GM12801 (cell line): ENCODE results near the gene TMEM234.

Experiments
- TF ChIP-seq, protein P1 (sequence below): IDR thresholded peaks from one replicate; pipeline ENCODE4 v1.5.1; 2011; ENCODE audit warnings: control low read depth; ENCODE audit not compliant: insufficient read length; ENCODE audit errors: extremely low read depth

Gene TMEM234

DNA sequence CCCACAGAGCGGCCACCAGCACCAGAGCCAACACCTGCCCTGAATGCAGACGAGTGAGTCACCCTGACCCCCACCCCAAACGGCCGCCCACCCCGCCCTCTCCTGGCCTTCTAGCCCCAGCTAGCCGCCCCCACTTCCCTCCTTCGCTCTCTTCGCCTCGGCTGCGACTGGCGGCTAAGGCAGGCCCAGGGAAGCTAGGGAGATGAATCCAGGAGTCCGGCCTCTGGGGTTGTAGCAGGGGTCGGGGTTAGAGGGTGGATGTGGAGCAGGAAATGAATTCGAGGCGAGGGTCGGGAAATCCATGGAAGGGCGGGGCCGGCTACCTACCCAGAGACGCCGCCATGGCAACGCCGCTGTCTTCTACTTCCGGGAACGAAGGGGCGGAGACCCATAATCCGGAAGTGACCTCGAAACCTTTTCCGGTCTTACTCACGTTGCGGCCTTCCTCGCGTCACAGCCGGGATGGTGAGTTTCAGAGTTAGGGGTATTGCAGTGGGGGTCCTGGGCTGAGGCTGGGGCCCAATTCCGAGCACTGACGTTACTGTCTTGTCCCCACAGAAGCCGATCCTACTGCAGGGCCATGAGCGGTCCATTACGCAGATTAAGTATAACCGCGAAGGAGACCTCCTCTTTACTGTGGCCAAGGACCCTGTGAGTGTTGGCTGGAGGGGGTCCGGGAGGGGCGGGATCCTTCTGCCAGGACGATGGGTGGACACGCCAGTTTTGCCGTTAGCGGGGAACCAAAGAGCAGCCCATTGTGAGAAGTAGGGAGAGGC, at the start of gene TMEM234, which contains the start of gene EIF3I:
TSS of gene TMEM234 (minus strand) at position 374 of the 776 bp plus-strand sequence. CDS start at position 343, 31 bp downstream.
TSS of gene EIF3I (plus strand) at position 428 of the 776 bp plus-strand sequence. CDS start at position 463, 35 bp downstream.
- TF ChIP-seq, protein P1, sequence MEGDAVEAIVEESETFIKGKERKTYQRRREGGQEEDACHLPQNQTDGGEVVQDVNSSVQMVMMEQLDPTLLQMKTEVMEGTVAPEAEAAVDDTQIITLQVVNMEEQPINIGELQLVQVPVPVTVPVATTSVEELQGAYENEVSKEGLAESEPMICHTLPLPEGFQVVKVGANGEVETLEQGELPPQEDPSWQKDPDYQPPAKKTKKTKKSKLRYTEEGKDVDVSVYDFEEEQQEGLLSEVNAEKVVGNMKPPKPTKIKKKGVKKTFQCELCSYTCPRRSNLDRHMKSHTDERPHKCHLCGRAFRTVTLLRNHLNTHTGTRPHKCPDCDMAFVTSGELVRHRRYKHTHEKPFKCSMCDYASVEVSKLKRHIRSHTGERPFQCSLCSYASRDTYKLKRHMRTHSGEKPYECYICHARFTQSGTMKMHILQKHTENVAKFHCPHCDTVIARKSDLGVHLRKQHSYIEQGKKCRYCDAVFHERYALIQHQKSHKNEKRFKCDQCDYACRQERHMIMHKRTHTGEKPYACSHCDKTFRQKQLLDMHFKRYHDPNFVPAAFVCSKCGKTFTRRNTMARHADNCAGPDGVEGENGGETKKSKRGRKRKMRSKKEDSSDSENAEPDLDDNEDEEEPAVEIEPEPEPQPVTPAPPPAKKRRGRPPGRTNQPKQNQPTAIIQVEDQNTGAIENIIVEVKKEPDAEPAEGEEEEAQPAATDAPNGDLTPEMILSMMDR: no peak

DNA sequence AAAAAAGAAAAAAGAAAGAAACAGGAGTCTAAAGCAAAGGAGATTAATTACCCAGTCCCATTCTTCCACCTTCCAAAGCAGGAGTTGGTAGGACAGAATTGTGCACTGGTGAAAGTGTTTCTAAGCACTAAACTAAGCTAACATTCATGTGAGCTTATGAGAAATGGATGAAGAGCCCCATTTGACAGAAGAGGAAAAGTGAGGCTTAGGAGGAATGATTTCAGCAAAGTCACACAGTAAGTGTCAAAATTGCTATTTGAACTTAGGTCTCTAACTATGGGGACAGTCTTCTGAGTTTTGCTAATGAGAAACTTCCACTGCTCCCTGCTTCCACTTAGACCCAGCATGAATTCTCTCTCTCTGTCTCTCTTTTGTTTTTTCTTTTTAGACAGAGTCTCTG, 47.6 kb upstream of the TMEM234 start:
- TF ChIP-seq, protein P1: no peak

DNA sequence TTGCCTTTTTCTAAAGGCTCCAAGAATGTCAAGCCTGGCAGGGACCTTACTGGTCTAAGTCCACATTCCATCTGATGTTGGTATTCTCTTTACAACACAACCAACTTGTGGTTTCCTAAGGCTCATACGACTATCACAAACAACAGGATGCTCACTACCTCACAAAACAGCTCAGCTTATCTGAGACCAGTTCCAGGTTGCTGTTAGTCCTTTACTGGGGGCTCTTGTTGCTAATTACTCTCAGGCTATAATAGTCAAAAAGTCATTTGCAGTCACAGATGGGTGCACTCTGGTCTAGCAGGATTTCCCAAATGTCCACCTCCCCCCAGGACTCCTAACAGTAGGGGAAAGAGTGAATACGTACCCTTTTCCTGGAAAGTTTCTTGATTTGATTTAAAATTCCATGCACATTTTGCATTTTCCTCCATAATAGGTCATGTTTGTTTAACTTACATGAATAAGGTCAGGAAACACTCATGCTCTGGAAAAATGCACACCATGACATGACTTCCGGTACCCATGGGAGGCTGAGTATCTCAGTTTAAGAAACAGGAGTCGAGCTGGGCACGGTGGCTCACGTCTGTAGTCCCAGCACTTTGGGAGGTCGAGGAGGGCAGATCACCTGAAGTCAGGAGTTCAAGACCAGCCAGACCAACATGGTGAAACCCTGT, 44.9 kb upstream of the TMEM234 start:
- TF ChIP-seq, protein P1: no peak

DNA sequence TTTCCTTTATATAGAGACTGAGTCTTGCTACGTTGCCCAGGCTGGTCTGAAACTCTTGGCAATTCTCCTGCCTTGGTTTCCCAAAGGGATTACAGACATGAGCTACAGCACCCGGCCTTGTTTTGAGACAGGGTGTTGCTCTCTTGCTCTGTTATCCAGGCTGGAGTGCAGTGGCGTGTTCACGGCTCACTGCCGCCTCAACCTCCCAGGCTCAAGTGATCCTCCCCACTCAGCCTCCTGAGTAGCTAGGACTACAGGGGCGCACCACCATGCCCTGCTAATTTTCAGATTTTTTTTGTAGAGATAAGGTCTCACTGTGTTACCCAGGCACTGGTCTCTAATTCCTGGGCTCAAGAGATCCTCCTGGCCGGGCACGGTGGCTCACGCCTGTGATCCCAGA, 43.7 kb upstream of the TMEM234 start:
- TF ChIP-seq, protein P1: no peak

DNA sequence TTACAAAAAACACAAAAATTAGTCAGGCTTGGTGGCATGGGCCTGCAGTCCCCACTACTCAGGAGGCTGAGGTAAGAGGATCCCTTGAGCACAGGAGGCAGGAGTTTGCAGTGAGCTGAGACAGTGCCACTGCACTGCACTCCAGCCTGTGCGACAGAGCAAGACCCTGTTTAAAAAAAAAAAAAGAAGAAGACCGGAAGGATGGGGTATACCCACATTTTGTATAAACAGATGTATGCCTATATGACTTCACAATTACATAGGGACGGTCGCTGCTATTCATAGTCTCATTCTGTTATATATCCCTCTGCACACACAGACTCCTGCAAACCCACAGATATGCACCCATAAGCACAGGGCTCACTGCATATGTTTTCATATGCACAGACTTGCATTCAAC, 41.6 kb upstream of the TMEM234 start:
- TF ChIP-seq, protein P1: no peak

DNA sequence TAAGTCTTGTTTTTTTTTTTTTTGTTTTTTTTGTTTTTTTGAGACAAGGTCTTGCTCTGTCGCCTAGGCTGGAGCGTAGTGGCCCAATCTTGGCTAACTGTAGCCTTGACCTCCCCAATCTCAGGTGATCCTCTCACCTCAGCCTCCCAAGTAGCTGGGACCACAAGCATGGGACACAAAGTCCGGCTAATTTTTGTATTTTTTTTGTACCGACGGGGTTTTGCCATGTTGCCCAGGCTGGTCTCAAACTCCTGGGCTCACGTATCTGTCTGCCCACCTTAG, 35.0 kb upstream of the TMEM234 start:
- TF ChIP-seq, protein P1: no peak

DNA sequence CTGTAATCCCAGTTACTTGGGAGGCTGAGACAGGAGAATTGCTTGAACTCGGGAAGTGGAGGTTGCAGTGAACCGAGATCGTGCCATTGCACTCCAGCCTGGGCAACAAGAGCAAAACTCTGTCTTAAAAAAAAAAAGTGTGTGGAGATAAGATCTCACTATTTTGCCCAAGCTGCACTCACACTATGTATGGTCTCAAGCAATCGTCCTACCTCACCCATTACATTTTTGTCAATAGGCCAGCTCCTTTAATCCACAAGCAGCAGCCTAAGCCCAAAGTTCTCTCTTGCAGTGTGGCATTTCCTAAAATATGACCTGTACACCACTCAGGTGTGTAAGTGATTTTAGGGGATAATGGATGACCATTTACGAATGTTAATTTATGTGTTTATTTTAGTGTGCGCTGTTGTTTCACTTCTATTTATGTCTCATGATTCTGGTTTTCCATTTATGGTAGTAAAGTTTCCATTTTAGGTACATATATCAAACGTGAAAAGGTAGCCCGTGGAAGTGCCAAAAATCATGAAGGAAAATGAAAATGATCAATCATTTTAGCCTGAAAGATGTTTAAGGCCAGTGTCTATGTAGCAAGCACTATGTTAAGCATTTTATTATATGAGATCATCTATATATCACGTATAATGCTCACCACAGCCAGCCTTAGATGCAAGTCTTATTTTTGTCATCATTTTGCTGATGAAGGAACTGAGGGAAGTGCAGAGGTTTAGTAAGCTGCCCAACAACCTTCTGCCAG, 34.5 kb upstream of the TMEM234 start:
- TF ChIP-seq, protein P1: no peak
